ENCODE data around the gene C10orf62. TPM values are rescaled to one million over a fixed set of nuclear protein-coding genes. Genes with fewer than 3 reads are reported as not detected.

The C10orf62 gene
- total and polyA plus RNA-seq, 2 experiments from 2014 or later, result not detected

- Histone ChIP-seq H3K27ac (ENCODE audit: low read depth) (no peak overlapping the region), H3K27me3 (ENCODE audit: insufficient read depth) (no peaks in the 10 kb centered on the region), H3K4me3 (no peak overlapping the region), H3K4me2 (no peak overlapping the region), H3K79me2 (replicated peaks; ENCODE audit: insufficient read depth) (no peaks in the 10 kb centered on the region), H3K4me1 (ENCODE audit: insufficient read depth) (no peaks in the 10 kb centered on the region; the same call in 1 of the 2 replicates), H3F3A (replicated peaks; ENCODE audit: low read depth) (no peaks in the 10 kb centered on the region), H3K9me2 (ENCODE audit: insufficient read depth) (no peaks in the 10 kb centered on the region), H4K20me1 (replicated peaks; ENCODE audit: insufficient read depth) (0 out of 2 replicates have a peak, but pooled peaks cover 3% of the 10 kb centered on the region), H2AFZ (no peak overlapping the region), H3K36me3 (ENCODE audit: insufficient read depth) (no peaks in the 10 kb centered on the region)
- TF ChIP-seq ZNF462 (CRISPR knock-in tag; IDR thresholded peaks at IDR 0.05), result no peak
- TF ChIP-seq CREB1 (CRISPR knock-in tag; IDR thresholded peaks at IDR 0.05; ENCODE audit: low read depth), result no peak
- TF ChIP-seq POLR2AphosphoS5 (IDR thresholded peaks at IDR 0.05; ENCODE audit: low read depth), result no peak
- no peak for TF ChIP-seq STAT1 (IDR thresholded peaks at IDR 0.05; ENCODE audit: unreplicated experiment)
- TF ChIP-seq JUNB (IDR thresholded peaks at IDR 0.05; ENCODE audit: unreplicated experiment), result no peak
- TF ChIP-seq EZH2 (IDR thresholded peaks at IDR 0.05; ENCODE audit: low read depth, unreplicated experiment), result no peak
- no peak for TF ChIP-seq ZNF114 (CRISPR knock-in tag; IDR thresholded peaks at IDR 0.05)
- TF ChIP-seq CTCF (conservative IDR thresholded peaks at IDR 0.05; ENCODE audit: low read depth in 2 of 2), result no peak
- no peaks in the 10 kb centered on the region for H3K9me3 Mint-ChIP-seq
- H3K36me3 Mint-ChIP-seq (ENCODE audit: low read depth), result peaks cover 2% of the 10 kb centered on the region; the same call in 1 of the 3 replicates
- H3K27ac Mint-ChIP-seq, result no peak overlapping the region
- ATAC-seq, result no peak
- H3K4me1 Mint-ChIP-seq, result peaks cover 17% of the 10 kb centered on the region; the same call in 2 of the 3 replicates
- no peak overlapping the region for H3K4me3 Mint-ChIP-seq
- no peak for DNase-seq (ENCODE audit: low spot score)
- H3K27me3 Mint-ChIP-seq (ENCODE audit: insufficient read depth, low read depth, poor library complexity), result peaks cover 6% of the 10 kb centered on the region
Measured at GRCh38 chr10:97573672-97574071, 15.8 kb upstream of the C10orf62 start.
